IMR-90 (cell line): Measurements from ENCODE around the gene MEIS2. TPM values are rescaled to one million over a fixed set of nuclear protein-coding genes. Genes with fewer than 3 reads are reported as not detected.

Source experiments
- ATAC-seq: fragments of 200-7000 bp; cut with Tn5 transposase; 2 replicates; pipeline ENCODE4 v1.9.1; 2020; ENCODE audit warnings: low read depth, mild to moderate bottlenecking, moderate library complexity
- BruUV-seq: library from RNA; stranded (reverse); fragments of 400-500 nt; replicated peaks from 2 replicates; lab custom pipeline; 2021; lab: Mats Ljungman, UMichigan
- CTCF ChIA-PET: fragments of 300-600 bp; formaldehyde crosslinking; extraction: SDS; loops from one replicate; lab custom pipeline; 2021; ENCODE audit warnings: antibody characterized with exemption; lab: Yijun Ruan, JAX
- POLR2A ChIA-PET: fragments of 300-600 bp; sonication (Branson Sonifier 250); formaldehyde crosslinking; loops from one replicate; lab custom pipeline; 2022; ENCODE audit warnings: antibody characterized with exemption; ENCODE audit not compliant: unreplicated experiment; lab: Charles Lee
- DNase-seq: peaks from one replicate; pipeline ENCODE4 v3.0.0; 2013
- H2AFZ ChIP-seq: replicated peaks from 2 replicates; pipeline ENCODE3; 2013; ENCODE audit warnings: low read length, mild to moderate bottlenecking; ENCODE audit not compliant: poor library complexity
- H2AK5ac ChIP-seq: 2 replicates; pipeline ENCODE4 v1.6.1; 2013; ENCODE audit warnings: low read depth, low read length, inconsistent platforms
- H2AK9ac ChIP-seq: replicated peaks from 2 replicates; pipeline ENCODE3; 2013; ENCODE audit warnings: mild to moderate bottlenecking, low read depth, low read length, moderate library complexity; ENCODE audit not compliant: poor library complexity
- H2BK120ac ChIP-seq: 2 replicates; pipeline ENCODE4 v1.6.1; 2013; ENCODE audit warnings: low read depth, low read length, inconsistent platforms
- H2BK15ac ChIP-seq: 3 replicates; pipeline ENCODE4 v1.6.1; 2013; ENCODE audit warnings: low read depth, low read length, inconsistent platforms
- H2BK20ac ChIP-seq: 2 replicates; pipeline ENCODE4 v1.6.1; 2013; ENCODE audit warnings: low read depth, mild to moderate bottlenecking, inconsistent platforms, low read length, moderate library complexity
- H2BK5ac ChIP-seq: 2 replicates; pipeline ENCODE4 v1.6.1; 2013; ENCODE audit warnings: mild to moderate bottlenecking, low read depth, low read length, inconsistent platforms; ENCODE audit not compliant: poor library complexity, severe bottlenecking
- H3K14ac ChIP-seq: replicated peaks from 2 replicates; pipeline ENCODE4 v1.6.1; 2013; ENCODE audit warnings: low read depth, low read length, inconsistent platforms
- H3K18ac ChIP-seq: 2 replicates; pipeline ENCODE4 v1.6.1; 2013; ENCODE audit warnings: low read depth, low read length, control low read depth
- H3K23ac ChIP-seq: 2 replicates; pipeline ENCODE4 v1.6.1; 2013; ENCODE audit warnings: low read depth, low read length, inconsistent platforms
- H3K27ac ChIP-seq: 2 replicates; pipeline ENCODE4 v1.5.1; 2013; ENCODE audit warnings: mild to moderate bottlenecking, control low read depth, low read length; ENCODE audit not compliant: insufficient read depth
- H3K27me3 ChIP-seq: 2 replicates; pipeline ENCODE4 v1.6.1; 2013; ENCODE audit warnings: low read length; ENCODE audit not compliant: control insufficient read depth, insufficient read depth
- H3K36me3 ChIP-seq: 2 replicates; pipeline ENCODE4 v1.6.1; 2013; ENCODE audit warnings: low read length, mixed read lengths; ENCODE audit not compliant: control insufficient read depth, insufficient read depth
- H3K4ac ChIP-seq: 2 replicates; pipeline ENCODE4 v1.6.1; 2013; ENCODE audit warnings: low read depth, low read length, inconsistent platforms
- H3K4me1 ChIP-seq: 2 replicates; pipeline ENCODE4 v1.6.1; 2013; ENCODE audit warnings: low read length, mixed read lengths; ENCODE audit not compliant: control insufficient read depth, insufficient read depth
- H3K4me2 ChIP-seq: 2 replicates; pipeline ENCODE4 v1.6.1; 2013; ENCODE audit warnings: low read depth, mild to moderate bottlenecking, control low read depth, low read length, moderate library complexity
- H3K4me3 ChIP-seq: 2 replicates; pipeline ENCODE4 v1.5.1; 2013; ENCODE audit warnings: low read depth, mild to moderate bottlenecking, control low read depth, low read length, moderate library complexity; ENCODE audit not compliant: insufficient read depth
- H3K56ac ChIP-seq: 2 replicates; pipeline ENCODE4 v1.6.1; 2013; ENCODE audit warnings: low read length, inconsistent platforms; ENCODE audit not compliant: insufficient read depth; ENCODE audit errors: extremely low read depth
- H3K79me1 ChIP-seq, 2 experiments: 2 replicates each; pipeline ENCODE4 v1.6.1; 2013; ENCODE audit warnings: low read length in 2 of 2, inconsistent platforms in 1 of 2, low read depth in 1 of 2
- H3K9ac ChIP-seq: 2 replicates; pipeline ENCODE4 v1.6.1; 2013; ENCODE audit warnings: low read depth, low read length, control low read depth
- H3K9me1 ChIP-seq: 2 replicates; pipeline ENCODE4 v1.6.1; 2013; ENCODE audit warnings: low read length, inconsistent platforms; ENCODE audit not compliant: insufficient read depth
- H3K9me3 ChIP-seq: 2 replicates; pipeline ENCODE4 v1.6.1; 2013; ENCODE audit warnings: low read length; ENCODE audit not compliant: control insufficient read depth, insufficient read depth
- H4K20me1 ChIP-seq: 2 replicates; pipeline ENCODE4 v1.6.1; 2013; ENCODE audit warnings: low read length, inconsistent platforms; ENCODE audit not compliant: insufficient read depth
- H4K5ac ChIP-seq: 2 replicates; pipeline ENCODE4 v1.6.1; 2013; ENCODE audit warnings: mild to moderate bottlenecking, low read depth, low read length, control low read depth
- H4K8ac ChIP-seq, 2 experiments: 2 replicates each; pipeline ENCODE4 v1.6.1; 2013; ENCODE audit warnings: low read depth in 2 of 2, low read length in 2 of 2, control low read depth in 1 of 2, inconsistent platforms in 1 of 2
- H4K91ac ChIP-seq: 2 replicates; pipeline ENCODE4 v1.6.1; 2013; ENCODE audit warnings: low read depth, low read length, inconsistent platforms; ENCODE audit not compliant: insufficient read depth
- CEBPB ChIP-seq: IDR thresholded peaks from 2 replicates; pipeline ENCODE4 v1.6.1; 2012; ENCODE audit warnings: low read depth, low read length, improper control_type of control experiment
- CTCF ChIP-seq: conservative IDR thresholded peaks from 2 replicates; pipeline ENCODE4 v1.5.1; 2012; ENCODE audit warnings: mild to moderate bottlenecking, low read depth, low read length, improper control_type of control experiment
- MAZ ChIP-seq: IDR thresholded peaks from 2 replicates; pipeline ENCODE4 v1.6.1; 2012; ENCODE audit warnings: low read depth, mild to moderate bottlenecking, low read length, improper control_type of control experiment, moderate library complexity, borderline replicate concordance
- MXI1 ChIP-seq: IDR thresholded peaks from 2 replicates; pipeline ENCODE4 v1.6.1; 2012; ENCODE audit warnings: low read depth, mild to moderate bottlenecking, low read length, moderate library complexity, borderline replicate concordance
- RAD21 ChIP-seq: IDR thresholded peaks from 2 replicates; pipeline ENCODE4 v1.6.1; 2012; ENCODE audit warnings: low read length, improper control_type of control experiment
- RCOR1 ChIP-seq: IDR thresholded peaks from 2 replicates; pipeline ENCODE4 v1.6.1; 2012; ENCODE audit warnings: mild to moderate bottlenecking, low read length, improper control_type of control experiment; ENCODE audit not compliant: insufficient replicate concordance
- RFX5 ChIP-seq: IDR thresholded peaks from 2 replicates; pipeline ENCODE4 v1.8.0; 2012; ENCODE audit warnings: low read depth, mild to moderate bottlenecking, low read length, moderate library complexity
- SMC3 ChIP-seq: fragments of 150-350 bp; IDR thresholded peaks from 2 replicates; pipeline ENCODE4 v1.6.1; 2016; ENCODE audit warnings: low read depth, mild to moderate bottlenecking, antibody characterized with exemption, low read length, moderate library complexity
- WGBS, 2 experiments: methylation state at CpG; one replicate each; pipeline versions ENCODE4 v1.1.5 to v1.1.7; 2013; ENCODE audit warnings: missing lambda C conversion rate in 2 of 2; ENCODE audit not compliant: insufficient read length in 1 of 2; ENCODE audit errors: extremely low coverage in 2 of 2; 5-methylcytosine and 5-hydroxymethylcytosine counted together
- dilution Hi-C: fragments of 300-500 bp; cut with HindIII; formaldehyde crosslinking; loops from one replicate; pipeline ENCODE4 v1.14.3; 2018; ENCODE audit warnings: low sequenced_read_pairs; ENCODE audit not compliant: unreplicated experiment
- in situ Hi-C: fragments of 300-500 bp; cut with MboI; formaldehyde crosslinking; loops from 3 replicates; pipeline ENCODE4 v1.14.3; 2019; ENCODE audit warnings: low sequenced_read_pairs, inconsistent platforms, mixed read lengths
- intact Hi-C: fragments of 100-400 bp; cut with micrococcal nuclease; formaldehyde crosslinking; loops from 2 replicates; pipeline ENCODE4 v1.10.0; 2022
- polyA plus RNA-seq, 3 experiments: library from polyadenylated mRNA; depleted of rRNA; stranded (reverse); fragments of >200 nt; gene quantifications; 2 replicates each; pipeline ENCODE4 v1.2.3, GENCODE V29; 2012; ENCODE audit warnings: low replicate concordance in 1 of 3
- total RNA-seq: library from RNA; depleted of rRNA; stranded (reverse); fragments of >200 nt; gene quantifications from 2 replicates; pipeline ENCODE4 v1.2.3, GENCODE V29; 2012
- TF ChIP-seq, protein P1 (sequence below): fragments of 150-350 bp; IDR thresholded peaks from 2 replicates; pipeline ENCODE4 v1.6.1; 2017; ENCODE audit warnings: mild to moderate bottlenecking, antibody characterized with exemption, low read length, low read depth
- TF ChIP-seq, protein P2 (sequence below): fragments of 150-350 bp; IDR thresholded peaks from 2 replicates; pipeline ENCODE4 v1.6.1; 2016; ENCODE audit warnings: low read depth, mild to moderate bottlenecking, low read length, moderate library complexity, borderline replicate concordance

Gene MEIS2
- total and polyA plus RNA-seq, 2 of the 4 experiments (the other 2 are of a cell fraction), result 70.1 to 71.3 TPM

- WGBS, 2 experiments, result no CpG with 5 or more reads among the region's 3 CpGs
- in situ Hi-C loops (no loop called here), dilution Hi-C loops (no loop called here), intact Hi-C loops (no loop called here)
- Histone ChIP-seq H3K27ac (no peak overlapping the region), H4K8ac (no peak overlapping the region), H3K56ac (no peak overlapping the region), H2BK20ac (no peak overlapping the region), H3K79me1 (peaks cover 16 to 35% of the 10 kb centered on the region in 2 experiments; a peak in 3 of 4 replicates), H3K4me1 (peaks cover 2% of the 10 kb centered on the region; the same call in 1 of the 2 replicates), H2BK15ac (no peak overlapping the region), H4K20me1 (no peaks in the 10 kb centered on the region), H2AK5ac (no peak overlapping the region), H3K9ac (no peak overlapping the region), H3K4me3 (no peak overlapping the region), H4K91ac (no peak overlapping the region), H3K9me1 (no peaks in the 10 kb centered on the region), H3K27me3 (no peaks in the 10 kb centered on the region), H2BK120ac (no peak overlapping the region), H4K5ac (no peak overlapping the region), H2AK9ac (no peak overlapping the region), H3K14ac (no peak overlapping the region), H2BK5ac (no peak overlapping the region), H3K23ac (no peak overlapping the region), H3K36me3 (no peaks in the 10 kb centered on the region), H3K4ac (no peak overlapping the region), H2AFZ (no peak overlapping the region), H3K9me3 (no peaks in the 10 kb centered on the region), H3K4me2 (no peak overlapping the region), H3K18ac (no peak overlapping the region)
- no peak for ATAC-seq
- no TSS peak for BruUV-seq
- POLR2A ChIA-PET, result no interaction called here
- CTCF ChIA-PET, result no interaction called here
- TF ChIP-seq CEBPB (no peak), RFX5 (no peak), MXI1 (no peak), MAZ (no peak), SMC3 (no peak), RAD21 (no peak), RCOR1 (no peak), CTCF (no peak)
- TF ChIP-seq, protein P1, sequence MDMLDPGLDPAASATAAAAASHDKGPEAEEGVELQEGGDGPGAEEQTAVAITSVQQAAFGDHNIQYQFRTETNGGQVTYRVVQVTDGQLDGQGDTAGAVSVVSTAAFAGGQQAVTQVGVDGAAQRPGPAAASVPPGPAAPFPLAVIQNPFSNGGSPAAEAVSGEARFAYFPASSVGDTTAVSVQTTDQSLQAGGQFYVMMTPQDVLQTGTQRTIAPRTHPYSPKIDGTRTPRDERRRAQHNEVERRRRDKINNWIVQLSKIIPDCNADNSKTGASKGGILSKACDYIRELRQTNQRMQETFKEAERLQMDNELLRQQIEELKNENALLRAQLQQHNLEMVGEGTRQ, result no peak
- TF ChIP-seq, protein P2, sequence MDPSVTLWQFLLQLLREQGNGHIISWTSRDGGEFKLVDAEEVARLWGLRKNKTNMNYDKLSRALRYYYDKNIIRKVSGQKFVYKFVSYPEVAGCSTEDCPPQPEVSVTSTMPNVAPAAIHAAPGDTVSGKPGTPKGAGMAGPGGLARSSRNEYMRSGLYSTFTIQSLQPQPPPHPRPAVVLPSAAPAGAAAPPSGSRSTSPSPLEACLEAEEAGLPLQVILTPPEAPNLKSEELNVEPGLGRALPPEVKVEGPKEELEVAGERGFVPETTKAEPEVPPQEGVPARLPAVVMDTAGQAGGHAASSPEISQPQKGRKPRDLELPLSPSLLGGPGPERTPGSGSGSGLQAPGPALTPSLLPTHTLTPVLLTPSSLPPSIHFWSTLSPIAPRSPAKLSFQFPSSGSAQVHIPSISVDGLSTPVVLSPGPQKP, result no peak
- DNase-seq, result no peak
Observed at GRCh38 chr15:36907295-36907694, 193.1 kb downstream of the MEIS2 start.
